ENCODE data around the gene FOXP4. TPM values are rescaled to one million over a fixed set of nuclear protein-coding genes. Genes with fewer than 3 reads are reported as not detected.
A peak's percentile ranks its signal among the peaks of the same experiment; 100 is the strongest.

FOXP4 gene
- total RNA-seq, 4 donors from 2014 or later: 10.8 to 30.7 (median 17.7) TPM

- Histone ChIP-seq H3K27ac (replicated peaks in 1 of 4) (peak overlapping the region in 1 of 4 donors; percentile 34), H3K9me3 (no peaks in the 10 kb centered on the region), H3K4me3 (no peak overlapping the region), H3K4me1 (peaks cover 14 to 24% (median 19%) of the 10 kb centered on the region in 4 donors), H3K36me3 (peaks cover 20 to 67% (median 29%) of the 10 kb centered on the region in 4 donors), H3K27me3 (no peaks in the 10 kb centered on the region)
- no peak for TF ChIP-seq POLR2A (IDR thresholded peaks at IDR 0.05; ENCODE audit: low read depth)
- intact Hi-C loops (cut with DNase I): no loop called here
- WGBS: 80% methylated on average over 13 of the region's 13 CpGs
- no peak for DNase-seq (ENCODE audit: extremely low spot score)
These were observed 22.6 kb downstream of the FOXP4 start for GRCh38 chr6:41568585-41569384.

GRCh38 chr6:41570259-41570615 lies 24.1 kb downstream of the FOXP4 start:
- no peak overlapping the region for H3K27ac ChIP-seq (replicated peaks in 1 of 4)
- H3K9me3 ChIP-seq: no peaks in the 10 kb centered on the region
- peaks cover 20 to 69% (median 29%) of the 10 kb centered on the region in 4 donors for H3K36me3 ChIP-seq
- no peak overlapping the region for H3K4me3 ChIP-seq
- no peak for DNase-seq (ENCODE audit: extremely low spot score)
- H3K27me3 ChIP-seq: no peaks in the 10 kb centered on the region
- H3K4me1 ChIP-seq: peaks cover 14 to 24% (median 21%) of the 10 kb centered on the region in 4 donors
- no peak for TF ChIP-seq POLR2A (IDR thresholded peaks at IDR 0.05; ENCODE audit: low read depth)
- no peak for TF ChIP-seq CTCF (IDR thresholded peaks at IDR 0.05)
- TF ChIP-seq EP300 (IDR thresholded peaks at IDR 0.05): no peak
- no peak for TF ChIP-seq POLR2AphosphoS5 (IDR thresholded peaks at IDR 0.05)
- WGBS: 71% methylated on average over 5 of the region's 5 CpGs
- intact Hi-C loops (cut with DNase I): no loop called here

- intact Hi-C loops (cut with DNase I): no loop called here
- TF ChIP-seq POLR2AphosphoS5 (IDR thresholded peaks at IDR 0.05): no peak
- TF ChIP-seq CTCF (IDR thresholded peaks at IDR 0.05): no peak
- no peak for TF ChIP-seq EP300 (IDR thresholded peaks at IDR 0.05)
- no peak for TF ChIP-seq POLR2A (IDR thresholded peaks at IDR 0.05; ENCODE audit: low read depth)
- Histone ChIP-seq H3K27me3 (no peaks in the 10 kb centered on the region), H3K36me3 (peaks cover 12 to 59% (median 20%) of the 10 kb centered on the region in 4 donors), H3K4me1 (peaks cover 14 to 25% (median 24%) of the 10 kb centered on the region in 4 donors), H3K27ac (replicated peaks in 1 of 4) (no peak overlapping the region), H3K9me3 (no peaks in the 10 kb centered on the region), H3K4me3 (no peak overlapping the region)
- DNase-seq (ENCODE audit: extremely low spot score): no peak
- 86% methylated on average over 15 of the region's 15 CpGs for WGBS
These were observed 25.0 kb downstream of the FOXP4 start for GRCh38 chr6:41571021-41571780.

- Histone ChIP-seq H3K4me3 (no peak overlapping the region), H3K27me3 (no peaks in the 10 kb centered on the region), H3K4me1 (peaks cover 18 to 29% (median 23%) of the 10 kb centered on the region in 4 donors), H3K27ac (replicated peaks in 1 of 4) (no peak overlapping the region), H3K9me3 (no peaks in the 10 kb centered on the region), H3K36me3 (peaks cover 0 to 47% (median 8%) of the 10 kb centered on the region in 4 donors)
- DNase-seq (ENCODE audit: extremely low spot score): no peak
- TF ChIP-seq CTCF (IDR thresholded peaks at IDR 0.05): no peak
- TF ChIP-seq POLR2A (IDR thresholded peaks at IDR 0.05; ENCODE audit: low read depth): no peak
- no peak for TF ChIP-seq POLR2AphosphoS5 (IDR thresholded peaks at IDR 0.05)
- TF ChIP-seq EP300 (IDR thresholded peaks at IDR 0.05): no peak
- 79% methylated on average over 2 of the region's 2 CpGs for WGBS
- intact Hi-C loops (cut with DNase I): no loop called here
These were observed 26.4 kb downstream of the FOXP4 start for GRCh38 chr6:41572613-41573012.

- 94% methylated on average over 7 of the region's 7 CpGs for WGBS
- no peak for DNase-seq (ENCODE audit: extremely low spot score)
- H3K27me3 ChIP-seq: no peaks in the 10 kb centered on the region
These were observed 27.1 kb downstream of the FOXP4 start for GRCh38 chr6:41573276-41573675.

More at GRCh38 chr6:41573276-41573675, 27.1 kb downstream of the FOXP4 start:
- Histone ChIP-seq H3K4me3 (no peak overlapping the region), H3K9me3 (no peaks in the 10 kb centered on the region), H3K4me1 (peaks cover 21 to 35% (median 26%) of the 10 kb centered on the region in 4 donors), H3K27ac (replicated peaks in 1 of 4) (no peak overlapping the region), H3K36me3 (peaks cover 0 to 41% (median 3%) of the 10 kb centered on the region in 4 donors)
- TF ChIP-seq EP300 (IDR thresholded peaks at IDR 0.05) (no peak), POLR2AphosphoS5 (IDR thresholded peaks at IDR 0.05) (no peak), POLR2A (IDR thresholded peaks at IDR 0.05; ENCODE audit: low read depth) (no peak), CTCF (IDR thresholded peaks at IDR 0.05) (no peak)
- intact Hi-C loops (cut with DNase I): no loop called here
